Right lobe of liver (tissue), 4 donors: Measurements from ENCODE around the gene PM20D1.

Experiments
- CTCF ChIP-seq, 4 donors: fragments of 200-600 bp in 3 of 4; fragments of 450-650 bp in 1 of 4; IDR thresholded peaks; one replicate each; pipeline versions ENCODE4 v1.5.1 to v1.8.0; 2016 to 2022; ENCODE audit warnings: antibody characterized with exemption in 4 of 4, mild to moderate bottlenecking in 2 of 4
- POLR2A ChIP-seq: fragments of 450-650 bp; IDR thresholded peaks from one replicate; pipeline ENCODE4 v1.6.1; 2017; ENCODE audit warnings: antibody characterized with exemption, mild to moderate bottlenecking
- donor health status: DM: no; HTN: no; CAD: no.
- donor health status: DM: no; HTN: no; CAD: no.
- donor health status: DM: no; HTN: yes; CAD: no.

- TF ChIP-seq CTCF (IDR thresholded peaks at IDR 0.05): peak; percentile 80 to 91 (median 82)
- TF ChIP-seq POLR2A: no peak
Measured at GRCh38 chr1:205791568-205792180, 58.3 kb downstream of the PM20D1 start.
